ENCODE results near the gene COL11A2. TPM values are rescaled to one million over a fixed set of nuclear protein-coding genes. Genes with fewer than 3 reads are reported as not detected.
A peak's percentile ranks its signal among the peaks of the same experiment; 100 is the strongest.

Gene COL11A2
- total and polyA plus RNA-seq, 2 of the 13 experiments (the other 11 are each of a cell fraction or from before 2014, with no cell fraction given) = 0.55 TPM

- TF ChIP-seq EP300 (IDR thresholded peaks at IDR 0.05; ENCODE audit: low read depth in 2 of 2, low read length in 2 of 2) (no peak), EP300 (CRISPR knock-in tag; IDR thresholded peaks at IDR 0.05; ENCODE audit: borderline replicate concordance) (no peak), SNAI1 (CRISPR knock-in tag; IDR thresholded peaks at IDR 0.05; ENCODE audit: borderline replicate concordance) (no peak), ESRRA (CRISPR knock-in tag; IDR thresholded peaks at IDR 0.05; ENCODE audit: low read depth) (no peak), ZFY (CRISPR knock-in tag; IDR thresholded peaks at IDR 0.05) (0 out of 2 replicates have a peak, but pooled peaks have one; percentile 28), KAT8 (CRISPR knock-in tag; IDR thresholded peaks at IDR 0.05) (0 out of 2 replicates have a peak, but pooled peaks have one; percentile 45), ZNF207 (IDR thresholded peaks at IDR 0.05; ENCODE audit: borderline replicate concordance) (no peak), ZFAT (CRISPR knock-in tag; conservative IDR thresholded peaks at IDR 0.05) (no peak), ZNF670 (CRISPR knock-in tag; IDR thresholded peaks at IDR 0.05; ENCODE audit: borderline replicate concordance) (no peak), ZNF44 (CRISPR knock-in tag; IDR thresholded peaks at IDR 0.05) (no peak), POLR2A (IDR thresholded peaks at IDR 0.05; ENCODE audit: insufficient read depth in 1 of 2, low read depth in 2 of 2, low read length in 2 of 2) (no peak), ZNF432 (CRISPR knock-in tag; IDR thresholded peaks at IDR 0.05; ENCODE audit: borderline replicate concordance) (no peak), ZBTB3 (CRISPR knock-in tag; IDR thresholded peaks at IDR 0.05; ENCODE audit: borderline replicate concordance, low read depth) (no peak), ZNF580 (CRISPR knock-in tag; IDR thresholded peaks at IDR 0.05; ENCODE audit: borderline replicate concordance, low read depth) (no peak), NBN (conservative IDR thresholded peaks at IDR 0.05) (no peak), ZNF17 (CRISPR knock-in tag; IDR thresholded peaks at IDR 0.05) (no peak), HMGXB3 (CRISPR knock-in tag; IDR thresholded peaks at IDR 0.05; ENCODE audit: borderline replicate concordance) (no peak), EZH2 (conservative IDR thresholded peaks at IDR 0.05; ENCODE audit: low read depth, low read length) (0 out of 2 replicates have a peak, but pooled peaks have one; percentile 66), NFKB2 (CRISPR knock-in tag; IDR thresholded peaks at IDR 0.05; ENCODE audit: borderline replicate concordance) (no peak; the same call in 1 of the 2 replicates), NONO (IDR thresholded peaks at IDR 0.05) (no peak), NONO (CRISPR knock-in tag; conservative IDR thresholded peaks at IDR 0.05) (no peak)
Measured at GRCh38 chr6:33161354-33162331, 30.6 kb downstream of the COL11A2 start (continued).
